GM13977 (cell line): ENCODE measurements around the gene CASS4.

Source experiments
- DNase-seq: peaks from one replicate; pipeline ENCODE4 v3.0.0; 2012; ENCODE audit warnings: low spot score
- CTCF ChIP-seq: IDR thresholded peaks from 2 replicates; pipeline ENCODE4 v1.5.1; 2012; ENCODE audit warnings: mild to moderate bottlenecking, control low read depth; ENCODE audit not compliant: insufficient read depth; ENCODE audit errors: extremely low read depth, missing control alignments
- in situ Hi-C: fragments of 300-500 bp; cut with MboI; formaldehyde crosslinking; loops from one replicate; pipeline ENCODE4 v1.12.0; 2022; ENCODE audit warnings: low sequenced_read_pairs, low pct_unique_long_range_greater_than_20kb, mixed read lengths, inconsistent platforms; ENCODE audit not compliant: unreplicated experiment

CASS4 gene

DNA sequence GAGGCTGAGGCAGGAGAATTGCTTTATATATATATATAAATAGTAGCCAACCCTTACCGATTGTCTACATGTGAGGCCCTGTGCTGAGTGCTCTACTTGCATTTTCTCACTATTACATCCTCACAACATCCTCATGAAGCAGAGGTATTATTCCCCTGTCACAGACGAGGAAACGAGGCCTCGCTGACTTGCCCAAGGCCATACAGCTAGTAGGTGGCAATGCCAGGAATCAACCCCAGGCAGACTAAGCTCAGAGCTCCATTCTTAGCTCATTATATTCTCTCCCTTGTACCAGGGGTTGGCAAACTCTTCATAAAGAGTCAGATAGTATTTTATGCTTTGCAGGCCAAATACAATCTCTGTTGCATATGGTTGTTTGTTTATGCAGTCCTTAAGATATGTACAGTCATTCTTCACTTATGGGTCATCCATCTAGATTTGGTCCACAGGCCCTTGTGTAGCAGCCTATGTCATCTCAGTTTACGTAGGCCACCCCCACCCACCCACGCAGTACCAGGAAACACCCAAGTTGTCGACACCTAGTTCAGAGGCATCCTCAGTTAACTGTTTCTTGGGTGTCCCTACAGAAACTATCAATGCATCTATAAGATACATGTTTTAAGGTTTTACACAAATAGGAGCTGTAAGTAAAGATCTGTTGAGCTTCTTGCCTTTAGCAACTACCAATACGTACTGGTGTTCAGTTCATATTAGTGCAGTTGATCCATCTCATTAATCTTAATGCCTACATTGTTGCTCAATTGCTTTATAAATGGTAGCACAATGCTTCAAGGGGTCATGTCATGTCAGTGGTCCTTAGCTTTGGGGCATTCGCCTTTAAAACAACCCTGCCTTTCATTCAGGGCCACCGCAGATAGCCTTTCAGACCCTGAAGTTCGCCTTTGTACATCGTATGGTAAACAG is 3.0 kb downstream of the CASS4 start:
- DNase-seq, result no peak
- TF ChIP-seq CTCF, result no peak
- in situ Hi-C loops, result no loop called here

DNA sequence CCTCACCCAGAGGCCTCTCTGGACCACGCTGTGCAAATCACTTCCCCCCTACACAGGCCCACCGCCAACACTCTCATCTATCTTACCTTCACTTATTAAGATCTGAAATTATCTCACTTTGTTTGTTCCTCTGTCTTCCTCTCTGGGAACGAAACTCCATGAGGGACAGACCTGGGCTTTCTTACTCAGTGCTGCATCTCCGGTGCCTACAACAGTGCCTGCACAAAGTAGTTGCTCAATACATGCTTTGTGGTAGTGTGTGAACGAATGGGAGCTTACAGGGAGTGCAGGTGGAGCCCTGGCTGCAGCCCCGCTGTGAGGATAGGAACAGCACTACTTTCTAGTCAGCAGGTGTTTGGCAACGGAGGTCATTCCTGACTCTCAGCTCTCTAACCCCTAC is 5.3 kb downstream of the CASS4 start:
- DNase-seq, result no peak
- in situ Hi-C loops, result no loop called here
- no peak for TF ChIP-seq CTCF

DNA sequence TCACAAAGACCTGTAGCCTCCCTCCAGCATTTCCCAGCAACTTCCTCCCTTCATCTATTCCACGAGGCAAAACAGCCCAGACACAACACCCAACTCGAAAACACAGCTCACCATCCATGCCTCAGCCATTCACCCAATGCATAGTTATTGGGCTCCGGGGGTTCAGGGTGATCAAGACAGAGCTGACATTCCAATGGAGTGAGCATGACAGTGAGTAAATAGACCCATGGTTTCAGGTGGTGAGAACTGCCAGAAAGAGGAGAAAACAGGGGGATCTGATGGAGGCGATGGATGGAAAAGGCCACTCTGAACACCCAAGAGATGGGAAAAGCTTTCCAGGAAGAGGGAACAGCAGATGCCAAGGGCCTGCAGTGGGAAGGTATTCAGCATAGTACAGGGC is 5.9 kb downstream of the CASS4 start:
- in situ Hi-C loops, result no loop called here
- DNase-seq, result no peak
- no peak for TF ChIP-seq CTCF

DNA sequence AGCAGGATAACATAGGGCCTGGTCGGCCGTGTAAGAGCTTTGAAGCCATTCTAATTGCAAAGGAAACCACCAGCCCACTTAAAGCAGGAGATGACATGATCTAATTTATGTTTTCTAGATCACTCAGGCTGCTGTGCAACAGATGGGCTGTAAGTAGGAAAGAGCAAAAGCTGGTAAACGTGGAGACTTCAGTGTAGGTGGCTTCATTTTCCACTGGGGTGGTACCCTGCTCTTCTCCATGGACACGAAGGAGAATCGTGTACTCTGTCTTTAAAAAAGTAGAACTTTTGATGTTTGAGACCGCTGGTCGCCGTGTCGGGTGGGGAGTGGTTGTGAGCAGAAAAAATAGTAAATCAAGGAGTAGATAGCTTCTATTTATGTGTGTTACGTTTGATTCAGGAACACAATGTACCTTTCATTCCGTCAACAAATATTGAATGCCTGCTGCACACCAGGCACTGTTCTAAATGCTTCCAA is 6.4 kb downstream of the CASS4 start:
- no peak for TF ChIP-seq CTCF
- no peak for DNase-seq
- in situ Hi-C loops, result no loop called here

DNA sequence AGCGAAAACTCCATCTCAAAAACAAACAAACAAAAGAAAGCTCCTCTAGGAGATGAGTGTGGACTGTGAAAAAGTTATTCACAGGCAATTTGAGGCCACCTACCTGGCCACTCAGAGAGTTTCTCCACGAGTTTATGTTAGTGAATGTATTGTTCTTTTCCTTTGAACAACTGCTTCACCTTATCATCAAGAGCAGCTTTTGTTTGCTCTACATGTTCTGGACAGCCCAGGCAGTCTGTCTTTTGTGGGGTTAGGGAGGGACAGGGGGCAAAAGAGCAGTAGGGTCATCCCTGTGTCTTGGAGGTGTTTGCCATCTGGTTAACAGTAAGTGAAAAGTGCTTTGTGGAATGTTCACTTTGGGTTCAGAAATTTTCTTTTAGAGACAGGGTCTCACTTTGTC is 8.0 kb downstream of the CASS4 start:
- in situ Hi-C loops, result no loop called here
- no peak for TF ChIP-seq CTCF
- DNase-seq, result no peak

DNA sequence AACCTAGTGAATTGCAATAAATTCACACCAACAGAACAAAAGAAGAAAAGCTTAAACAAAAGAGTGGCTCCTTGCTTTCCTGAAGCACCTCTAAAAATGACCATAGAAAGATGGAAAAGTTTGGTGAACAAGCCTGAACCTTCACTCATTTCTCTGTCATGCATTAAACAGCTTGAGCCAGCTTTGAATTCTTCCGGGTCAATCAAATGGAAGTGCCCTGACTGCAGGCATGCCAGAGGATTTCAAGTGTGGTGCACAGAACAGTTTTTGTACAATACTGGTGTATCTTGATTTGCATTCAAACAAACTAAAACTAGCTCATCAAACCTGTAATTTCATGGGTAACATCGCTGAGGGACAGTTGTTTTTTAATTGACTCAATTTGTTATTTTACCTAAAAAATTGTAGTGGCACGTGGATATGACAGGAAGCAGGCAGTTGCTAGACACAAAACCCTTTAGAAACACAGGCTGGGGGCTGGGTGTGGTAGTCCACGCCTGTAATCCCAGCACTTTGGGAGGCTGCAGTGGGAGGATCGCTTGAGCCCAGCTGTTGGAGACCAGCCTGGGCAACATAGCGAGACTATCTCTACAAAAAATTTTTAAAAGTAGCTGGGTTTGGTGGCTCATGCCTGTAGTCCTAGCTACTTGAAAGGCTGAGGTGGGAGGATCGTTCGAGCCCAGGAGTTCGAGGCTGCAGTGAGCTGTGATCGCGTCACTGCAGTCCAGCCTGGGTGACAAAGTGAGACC is 9.1 kb downstream of the CASS4 start:
- in situ Hi-C loops, result no loop called here
- no peak for TF ChIP-seq CTCF
- no peak for DNase-seq
